RWPE2 (cell line): ENCODE results near the gene P2RX2.

ENCODE experiments used
- ATAC-seq: fragments of 200-7000 bp; cut with Tn5 transposase; 3 replicates; pipeline ENCODE4 v1.9.1; 2021; ENCODE audit warnings: low read depth
- DNase-seq: peaks from one replicate; pipeline ENCODE4 v3.0.0-alpha.2; 2020; ENCODE audit warnings: low spot score
- H3K27ac ChIP-seq: fragments of 450-650 bp; 2 replicates; pipeline ENCODE4 v1.5.1; 2017; ENCODE audit warnings: mild to moderate bottlenecking; ENCODE audit not compliant: poor library complexity, severe bottlenecking
- H3K27me3 ChIP-seq: fragments of 250-450 bp; sonication (Bioruptor Pico); 2 replicates; pipeline ENCODE4 v1.5.1; 2021; ENCODE audit warnings: mild to moderate bottlenecking, moderate library complexity; ENCODE audit not compliant: insufficient read depth, poor library complexity, severe bottlenecking
- H3K36me3 ChIP-seq: fragments of 250-450 bp; sonication (Bioruptor Pico); 2 replicates; pipeline ENCODE4 v1.5.1; 2020; ENCODE audit warnings: low read depth, mild to moderate bottlenecking, moderate library complexity
- H3K4me1 ChIP-seq: fragments of 250-450 bp; sonication (Bioruptor Pico); 2 replicates; pipeline ENCODE4 v1.5.1; 2021; ENCODE audit warnings: mild to moderate bottlenecking, moderate library complexity; ENCODE audit not compliant: insufficient read depth, poor library complexity, severe bottlenecking
- H3K4me3 ChIP-seq: fragments of 250-450 bp; sonication (Bioruptor Pico); 2 replicates; pipeline ENCODE4 v1.5.1; 2021; ENCODE audit warnings: mild to moderate bottlenecking, moderate library complexity; ENCODE audit not compliant: severe bottlenecking
- H3K9me3 ChIP-seq: fragments of 250-450 bp; sonication (Bioruptor Pico); 2 replicates; pipeline ENCODE4 v1.5.1; 2021; ENCODE audit warnings: mild to moderate bottlenecking, moderate library complexity; ENCODE audit not compliant: severe bottlenecking
- CTCF ChIP-seq: fragments of 450-650 bp; IDR thresholded peaks from one replicate; pipeline ENCODE4 v1.5.1; 2017; ENCODE audit warnings: mild to moderate bottlenecking, moderate library complexity; ENCODE audit not compliant: poor library complexity, severe bottlenecking

Gene P2RX2

GRCh38 chr12:132634411-132634990, 15.9 kb downstream of the P2RX2 start:
- no peaks in the 10 kb centered on the region for H3K9me3 ChIP-seq
- no peak for ATAC-seq
- H3K36me3 ChIP-seq: peaks cover 82% of the 10 kb centered on the region
- H3K4me3 ChIP-seq: no peak overlapping the region
- H3K27ac ChIP-seq: no peak overlapping the region
- no peak for DNase-seq
- no peak for TF ChIP-seq CTCF
- H3K27me3 ChIP-seq: no peaks in the 10 kb centered on the region
- no peaks in the 10 kb centered on the region for H3K4me1 ChIP-seq

GRCh38 chr12:132635076-132635955, 16.7 kb downstream of the P2RX2 start:
- no peak for DNase-seq
- no peak for TF ChIP-seq CTCF
- Histone ChIP-seq H3K9me3 (no peaks in the 10 kb centered on the region), H3K36me3 (peaks cover 73% of the 10 kb centered on the region), H3K4me1 (no peaks in the 10 kb centered on the region), H3K4me3 (no peak overlapping the region), H3K27ac (no peak overlapping the region), H3K27me3 (no peaks in the 10 kb centered on the region)
- no peak for ATAC-seq

GRCh38 chr12:132637811-132638210, 19.2 kb downstream of the P2RX2 start:
- Histone ChIP-seq H3K4me3 (no peak overlapping the region), H3K36me3 (peaks cover 71% of the 10 kb centered on the region), H3K27ac (no peak overlapping the region), H3K9me3 (no peaks in the 10 kb centered on the region), H3K27me3 (no peaks in the 10 kb centered on the region), H3K4me1 (no peaks in the 10 kb centered on the region)
- DNase-seq (no peak), ATAC-seq (no peak)
- no peak for TF ChIP-seq CTCF

GRCh38 chr12:132638541-132639408, 20.2 kb downstream of the P2RX2 start:
- Histone ChIP-seq H3K27ac (no peak overlapping the region), H3K36me3 (peaks cover 69% of the 10 kb centered on the region), H3K9me3 (no peaks in the 10 kb centered on the region), H3K4me1 (no peaks in the 10 kb centered on the region), H3K4me3 (no peak overlapping the region), H3K27me3 (no peaks in the 10 kb centered on the region)
- DNase-seq: no peak
- peak; percentile 76 for TF ChIP-seq CTCF
- peak; percentile 52; the same call in 2 of the 3 replicates for ATAC-seq
